IMR-90 (cell line): ENCODE measurements around the gene RAP1GAP2. TPM values are rescaled to one million over a fixed set of nuclear protein-coding genes. Genes with fewer than 3 reads are reported as not detected.

Experiments
- ATAC-seq: fragments of 200-7000 bp; cut with Tn5 transposase; 2 replicates; pipeline ENCODE4 v1.9.1; 2020; ENCODE audit warnings: low read depth, mild to moderate bottlenecking, moderate library complexity
- BruUV-seq: library from RNA; stranded (reverse); fragments of 400-500 nt; replicated peaks from 2 replicates; lab custom pipeline; 2021; lab: Mats Ljungman, UMichigan
- CTCF ChIA-PET: fragments of 300-600 bp; formaldehyde crosslinking; extraction: SDS; loops from one replicate; lab custom pipeline; 2021; ENCODE audit warnings: antibody characterized with exemption; lab: Yijun Ruan, JAX
- POLR2A ChIA-PET: fragments of 300-600 bp; sonication (Branson Sonifier 250); formaldehyde crosslinking; loops from one replicate; lab custom pipeline; 2022; ENCODE audit warnings: antibody characterized with exemption; ENCODE audit not compliant: unreplicated experiment; lab: Charles Lee
- DNase-seq: peaks from one replicate; pipeline ENCODE4 v3.0.0; 2013
- H2AFZ ChIP-seq: replicated peaks from 2 replicates; pipeline ENCODE3; 2013; ENCODE audit warnings: low read length, mild to moderate bottlenecking; ENCODE audit not compliant: poor library complexity
- H2AK5ac ChIP-seq: 2 replicates; pipeline ENCODE4 v1.6.1; 2013; ENCODE audit warnings: low read depth, low read length, inconsistent platforms
- H2AK9ac ChIP-seq: replicated peaks from 2 replicates; pipeline ENCODE3; 2013; ENCODE audit warnings: mild to moderate bottlenecking, low read depth, low read length, moderate library complexity; ENCODE audit not compliant: poor library complexity
- H2BK120ac ChIP-seq: 2 replicates; pipeline ENCODE4 v1.6.1; 2013; ENCODE audit warnings: low read depth, low read length, inconsistent platforms
- H2BK15ac ChIP-seq: 3 replicates; pipeline ENCODE4 v1.6.1; 2013; ENCODE audit warnings: low read depth, low read length, inconsistent platforms
- H2BK20ac ChIP-seq: 2 replicates; pipeline ENCODE4 v1.6.1; 2013; ENCODE audit warnings: low read depth, mild to moderate bottlenecking, inconsistent platforms, low read length, moderate library complexity
- H2BK5ac ChIP-seq: 2 replicates; pipeline ENCODE4 v1.6.1; 2013; ENCODE audit warnings: mild to moderate bottlenecking, low read depth, low read length, inconsistent platforms; ENCODE audit not compliant: poor library complexity, severe bottlenecking
- H3K14ac ChIP-seq: replicated peaks from 2 replicates; pipeline ENCODE4 v1.6.1; 2013; ENCODE audit warnings: low read depth, low read length, inconsistent platforms
- H3K18ac ChIP-seq: 2 replicates; pipeline ENCODE4 v1.6.1; 2013; ENCODE audit warnings: low read depth, low read length, control low read depth
- H3K23ac ChIP-seq: 2 replicates; pipeline ENCODE4 v1.6.1; 2013; ENCODE audit warnings: low read depth, low read length, inconsistent platforms
- H3K27ac ChIP-seq: 2 replicates; pipeline ENCODE4 v1.5.1; 2013; ENCODE audit warnings: mild to moderate bottlenecking, control low read depth, low read length; ENCODE audit not compliant: insufficient read depth
- H3K27me3 ChIP-seq: 2 replicates; pipeline ENCODE4 v1.6.1; 2013; ENCODE audit warnings: low read length; ENCODE audit not compliant: control insufficient read depth, insufficient read depth
- H3K36me3 ChIP-seq: 2 replicates; pipeline ENCODE4 v1.6.1; 2013; ENCODE audit warnings: low read length, mixed read lengths; ENCODE audit not compliant: control insufficient read depth, insufficient read depth
- H3K4ac ChIP-seq: 2 replicates; pipeline ENCODE4 v1.6.1; 2013; ENCODE audit warnings: low read depth, low read length, inconsistent platforms
- H3K4me1 ChIP-seq: 2 replicates; pipeline ENCODE4 v1.6.1; 2013; ENCODE audit warnings: low read length, mixed read lengths; ENCODE audit not compliant: control insufficient read depth, insufficient read depth
- H3K4me2 ChIP-seq: 2 replicates; pipeline ENCODE4 v1.6.1; 2013; ENCODE audit warnings: low read depth, mild to moderate bottlenecking, control low read depth, low read length, moderate library complexity
- H3K4me3 ChIP-seq: 2 replicates; pipeline ENCODE4 v1.5.1; 2013; ENCODE audit warnings: low read depth, mild to moderate bottlenecking, control low read depth, low read length, moderate library complexity; ENCODE audit not compliant: insufficient read depth
- H3K56ac ChIP-seq: 2 replicates; pipeline ENCODE4 v1.6.1; 2013; ENCODE audit warnings: low read length, inconsistent platforms; ENCODE audit not compliant: insufficient read depth; ENCODE audit errors: extremely low read depth
- H3K79me1 ChIP-seq, 2 experiments: 2 replicates each; pipeline ENCODE4 v1.6.1; 2013; ENCODE audit warnings: low read length in 2 of 2, inconsistent platforms in 1 of 2, low read depth in 1 of 2
- H3K9ac ChIP-seq: 2 replicates; pipeline ENCODE4 v1.6.1; 2013; ENCODE audit warnings: low read depth, low read length, control low read depth
- H3K9me1 ChIP-seq: 2 replicates; pipeline ENCODE4 v1.6.1; 2013; ENCODE audit warnings: low read length, inconsistent platforms; ENCODE audit not compliant: insufficient read depth
- H3K9me3 ChIP-seq: 2 replicates; pipeline ENCODE4 v1.6.1; 2013; ENCODE audit warnings: low read length; ENCODE audit not compliant: control insufficient read depth, insufficient read depth
- H4K20me1 ChIP-seq: 2 replicates; pipeline ENCODE4 v1.6.1; 2013; ENCODE audit warnings: low read length, inconsistent platforms; ENCODE audit not compliant: insufficient read depth
- H4K5ac ChIP-seq: 2 replicates; pipeline ENCODE4 v1.6.1; 2013; ENCODE audit warnings: mild to moderate bottlenecking, low read depth, low read length, control low read depth
- H4K8ac ChIP-seq, 2 experiments: 2 replicates each; pipeline ENCODE4 v1.6.1; 2013; ENCODE audit warnings: low read depth in 2 of 2, low read length in 2 of 2, control low read depth in 1 of 2, inconsistent platforms in 1 of 2
- H4K91ac ChIP-seq: 2 replicates; pipeline ENCODE4 v1.6.1; 2013; ENCODE audit warnings: low read depth, low read length, inconsistent platforms; ENCODE audit not compliant: insufficient read depth
- CEBPB ChIP-seq: IDR thresholded peaks from 2 replicates; pipeline ENCODE4 v1.6.1; 2012; ENCODE audit warnings: low read depth, low read length, improper control_type of control experiment
- MAZ ChIP-seq: IDR thresholded peaks from 2 replicates; pipeline ENCODE4 v1.6.1; 2012; ENCODE audit warnings: low read depth, mild to moderate bottlenecking, low read length, improper control_type of control experiment, moderate library complexity, borderline replicate concordance
- POLR2A ChIP-seq: IDR thresholded peaks from 2 replicates; pipeline ENCODE4 v1.6.1; 2012; ENCODE audit warnings: mild to moderate bottlenecking, low read depth, low read length
- RAD21 ChIP-seq: IDR thresholded peaks from 2 replicates; pipeline ENCODE4 v1.6.1; 2012; ENCODE audit warnings: low read length, improper control_type of control experiment
- WGBS, 2 experiments: methylation state at CpG; one replicate each; pipeline versions ENCODE4 v1.1.5 to v1.1.7; 2013; ENCODE audit warnings: missing lambda C conversion rate in 2 of 2; ENCODE audit not compliant: insufficient read length in 1 of 2; ENCODE audit errors: extremely low coverage in 2 of 2; 5-methylcytosine and 5-hydroxymethylcytosine counted together
- dilution Hi-C: fragments of 300-500 bp; cut with HindIII; formaldehyde crosslinking; loops from one replicate; pipeline ENCODE4 v1.14.3; 2018; ENCODE audit warnings: low sequenced_read_pairs; ENCODE audit not compliant: unreplicated experiment
- in situ Hi-C: fragments of 300-500 bp; cut with MboI; formaldehyde crosslinking; loops from 3 replicates; pipeline ENCODE4 v1.14.3; 2019; ENCODE audit warnings: low sequenced_read_pairs, inconsistent platforms, mixed read lengths
- intact Hi-C: fragments of 100-400 bp; cut with micrococcal nuclease; formaldehyde crosslinking; loops from 2 replicates; pipeline ENCODE4 v1.10.0; 2022
- polyA plus RNA-seq, 3 experiments: library from polyadenylated mRNA; depleted of rRNA; stranded (reverse); fragments of >200 nt; gene quantifications; 2 replicates each; pipeline ENCODE4 v1.2.3, GENCODE V29; 2012; ENCODE audit warnings: low replicate concordance in 1 of 3
- total RNA-seq: library from RNA; depleted of rRNA; stranded (reverse); fragments of >200 nt; gene quantifications from 2 replicates; pipeline ENCODE4 v1.2.3, GENCODE V29; 2012
- TF ChIP-seq, protein P1 (sequence below): conservative IDR thresholded peaks from 2 replicates; pipeline ENCODE4 v1.5.1; 2012; ENCODE audit warnings: mild to moderate bottlenecking, low read depth, low read length, improper control_type of control experiment
- TF ChIP-seq, protein P2 (sequence below): fragments of 150-350 bp; IDR thresholded peaks from 2 replicates; pipeline ENCODE4 v1.6.1; 2016; ENCODE audit warnings: low read depth, mild to moderate bottlenecking, low read length, moderate library complexity, borderline replicate concordance

RAP1GAP2 gene
- total and polyA plus RNA-seq, 2 of the 4 experiments (the other 2 are of a cell fraction), result 5.7 to 7.5 TPM

DNA sequence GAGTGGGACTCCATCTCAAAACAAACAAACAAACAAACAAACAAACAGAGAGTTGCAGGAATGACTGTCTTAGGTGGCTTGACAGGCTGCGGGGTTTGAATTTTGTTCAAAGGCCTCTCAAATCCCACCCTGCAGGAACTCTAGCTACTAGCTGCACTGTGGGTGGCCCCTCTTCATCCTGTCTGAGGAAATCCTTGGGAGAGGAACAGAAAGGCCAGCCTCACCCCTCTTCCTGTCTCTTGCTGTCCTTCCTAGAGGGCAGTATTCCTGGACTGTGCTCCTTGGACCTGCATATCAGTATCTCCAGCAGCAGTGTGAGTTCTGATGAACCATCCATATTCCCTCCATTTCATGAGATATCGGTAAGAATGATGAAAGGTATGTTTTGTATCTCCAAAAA lies 44.7 kb upstream of the RAP1GAP2 start:
- ATAC-seq (no peak), DNase-seq (no peak)
- no peak overlapping the region for H3K23ac ChIP-seq
- no peak overlapping the region for H4K5ac ChIP-seq
- no peak overlapping the region for H2BK120ac ChIP-seq
- no peak overlapping the region for H2AFZ ChIP-seq
- no peaks in the 10 kb centered on the region for H3K9me1 ChIP-seq
- no peak overlapping the region for H3K9ac ChIP-seq
- H3K4me1 ChIP-seq, result no peaks in the 10 kb centered on the region
- in situ Hi-C loops (no loop called here), intact Hi-C loops (no loop called here), dilution Hi-C loops (no loop called here)
- POLR2A ChIA-PET, result no interaction called here
- TF ChIP-seq RAD21 (no peak), MAZ (no peak), CEBPB (no peak), POLR2A (no peak)
- TF ChIP-seq, protein P1, sequence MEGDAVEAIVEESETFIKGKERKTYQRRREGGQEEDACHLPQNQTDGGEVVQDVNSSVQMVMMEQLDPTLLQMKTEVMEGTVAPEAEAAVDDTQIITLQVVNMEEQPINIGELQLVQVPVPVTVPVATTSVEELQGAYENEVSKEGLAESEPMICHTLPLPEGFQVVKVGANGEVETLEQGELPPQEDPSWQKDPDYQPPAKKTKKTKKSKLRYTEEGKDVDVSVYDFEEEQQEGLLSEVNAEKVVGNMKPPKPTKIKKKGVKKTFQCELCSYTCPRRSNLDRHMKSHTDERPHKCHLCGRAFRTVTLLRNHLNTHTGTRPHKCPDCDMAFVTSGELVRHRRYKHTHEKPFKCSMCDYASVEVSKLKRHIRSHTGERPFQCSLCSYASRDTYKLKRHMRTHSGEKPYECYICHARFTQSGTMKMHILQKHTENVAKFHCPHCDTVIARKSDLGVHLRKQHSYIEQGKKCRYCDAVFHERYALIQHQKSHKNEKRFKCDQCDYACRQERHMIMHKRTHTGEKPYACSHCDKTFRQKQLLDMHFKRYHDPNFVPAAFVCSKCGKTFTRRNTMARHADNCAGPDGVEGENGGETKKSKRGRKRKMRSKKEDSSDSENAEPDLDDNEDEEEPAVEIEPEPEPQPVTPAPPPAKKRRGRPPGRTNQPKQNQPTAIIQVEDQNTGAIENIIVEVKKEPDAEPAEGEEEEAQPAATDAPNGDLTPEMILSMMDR, result no peak
- TF ChIP-seq, protein P2, sequence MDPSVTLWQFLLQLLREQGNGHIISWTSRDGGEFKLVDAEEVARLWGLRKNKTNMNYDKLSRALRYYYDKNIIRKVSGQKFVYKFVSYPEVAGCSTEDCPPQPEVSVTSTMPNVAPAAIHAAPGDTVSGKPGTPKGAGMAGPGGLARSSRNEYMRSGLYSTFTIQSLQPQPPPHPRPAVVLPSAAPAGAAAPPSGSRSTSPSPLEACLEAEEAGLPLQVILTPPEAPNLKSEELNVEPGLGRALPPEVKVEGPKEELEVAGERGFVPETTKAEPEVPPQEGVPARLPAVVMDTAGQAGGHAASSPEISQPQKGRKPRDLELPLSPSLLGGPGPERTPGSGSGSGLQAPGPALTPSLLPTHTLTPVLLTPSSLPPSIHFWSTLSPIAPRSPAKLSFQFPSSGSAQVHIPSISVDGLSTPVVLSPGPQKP, result no peak
- no peak overlapping the region for H3K4me2 ChIP-seq
- no peak overlapping the region for H3K4me3 ChIP-seq
- no peak overlapping the region for H2AK5ac ChIP-seq
- peaks cover 2% of the 10 kb centered on the region; the same call in 1 of the 2 replicates for H4K20me1 ChIP-seq
- no peak overlapping the region for H3K27ac ChIP-seq
- no peak overlapping the region for H3K18ac ChIP-seq
- no peak overlapping the region for H3K56ac ChIP-seq
- H3K14ac ChIP-seq, result no peak overlapping the region
- no TSS peak for BruUV-seq
- no peak overlapping the region for H4K91ac ChIP-seq
- H3K27me3 ChIP-seq, result peaks cover 48% of the 10 kb centered on the region
- H3K79me1 ChIP-seq, result no peaks in the 10 kb centered on the region
- no peak overlapping the region for H4K8ac ChIP-seq
- no peak overlapping the region for H2BK15ac ChIP-seq
- CTCF ChIA-PET, result no interaction called here
- H2BK5ac ChIP-seq, result no peak overlapping the region
- WGBS, 2 experiments, result no CpG with 5 or more reads among the region's 2 CpGs
- H2AK9ac ChIP-seq, result no peak overlapping the region
- H3K36me3 ChIP-seq, result no peaks in the 10 kb centered on the region
- H3K4ac ChIP-seq, result no peak overlapping the region
- H3K9me3 ChIP-seq, result peaks cover 3% of the 10 kb centered on the region
- H2BK20ac ChIP-seq, result no peak overlapping the region
